LNCaP clone FGC (cell line): ENCODE data around the gene DCBLD1.
A peak's percentile ranks its signal among the peaks of the same experiment; 100 is the strongest.
"Not testable (repeated sequence)": the region's sequence is repeated elsewhere in the genome, so short reads cannot be mapped to it uniquely, and the experiment has no call there.

ENCODE experiments used
- DNase-seq: peaks from one replicate; pipeline ENCODE4 v3.0.0-alpha.2; 2011; ENCODE audit warnings: low read depth
- H3K4me3 ChIP-seq: 2 replicates; pipeline ENCODE4 v1.5.1; 2011; ENCODE audit warnings: mild to moderate bottlenecking, low read depth, low read length, control low read depth
- CTCF ChIP-seq: IDR thresholded peaks from 2 replicates; pipeline ENCODE4 v1.5.1; 2012; ENCODE audit warnings: mild to moderate bottlenecking; ENCODE audit not compliant: control insufficient read depth, insufficient read depth; ENCODE audit errors: extremely low read depth

Gene DCBLD1

GRCh38 chr6:117482240-117483003 is at the start of gene DCBLD1:
TSS of gene DCBLD1 (plus strand) at chr6:117482674. CDS start at chr6:117482782, 108 bp downstream.
- DNase-seq, result peak; percentile 51
- H3K4me3 ChIP-seq, result peak within 1 kb of the TSS; percentile 82
- TF ChIP-seq CTCF, result no peak

- DNase-seq, result no peak
- TF ChIP-seq CTCF, result no peak
- no peak overlapping the region for H3K4me3 ChIP-seq
These were observed 41.6 kb upstream of the DCBLD1 start for GRCh38 chr6:117440706-117441525.

- no peak for TF ChIP-seq CTCF
- H3K4me3 ChIP-seq, result no peak overlapping the region
These were observed 40.6 kb upstream of the DCBLD1 start for GRCh38 chr6:117441824-117442264.

GRCh38 chr6:117442313-117442712 is 40.2 kb upstream of the DCBLD1 start:
- DNase-seq, H3K4me3 ChIP-seq: not testable (repeated sequence)

More at GRCh38 chr6:117441824-117442264, 40.6 kb upstream of the DCBLD1 start:
- DNase-seq, result no peak

GRCh38 chr6:117444600-117444999 is 37.9 kb upstream of the DCBLD1 start:
- no peak for TF ChIP-seq CTCF
- H3K4me3 ChIP-seq, result no peak overlapping the region
- DNase-seq, result no peak

- TF ChIP-seq CTCF, result no peak
- no peak for DNase-seq
- no peak overlapping the region for H3K4me3 ChIP-seq
These were observed 35.6 kb upstream of the DCBLD1 start for GRCh38 chr6:117446861-117447260.

GRCh38 chr6:117448011-117448410 is 34.5 kb upstream of the DCBLD1 start:
- H3K4me3 ChIP-seq, result no peak overlapping the region
- no peak for TF ChIP-seq CTCF
- DNase-seq, result no peak
